HG02943 (cell line): Measurements from ENCODE around the gene SLC38A11.
"Not testable (repeated sequence)": the region's sequence is repeated elsewhere in the genome, so short reads cannot be mapped to it uniquely, and the experiment has no call there.

Experiments
- ATAC-seq: cut with Tn5 transposase; IDR thresholded peaks from one replicate; pipeline ENCODE4 v1.9.1; 2021; ENCODE audit warnings: mild to moderate bottlenecking, low read depth, moderate library complexity; ENCODE audit not compliant: unreplicated experiment

SLC38A11 gene

DNA sequence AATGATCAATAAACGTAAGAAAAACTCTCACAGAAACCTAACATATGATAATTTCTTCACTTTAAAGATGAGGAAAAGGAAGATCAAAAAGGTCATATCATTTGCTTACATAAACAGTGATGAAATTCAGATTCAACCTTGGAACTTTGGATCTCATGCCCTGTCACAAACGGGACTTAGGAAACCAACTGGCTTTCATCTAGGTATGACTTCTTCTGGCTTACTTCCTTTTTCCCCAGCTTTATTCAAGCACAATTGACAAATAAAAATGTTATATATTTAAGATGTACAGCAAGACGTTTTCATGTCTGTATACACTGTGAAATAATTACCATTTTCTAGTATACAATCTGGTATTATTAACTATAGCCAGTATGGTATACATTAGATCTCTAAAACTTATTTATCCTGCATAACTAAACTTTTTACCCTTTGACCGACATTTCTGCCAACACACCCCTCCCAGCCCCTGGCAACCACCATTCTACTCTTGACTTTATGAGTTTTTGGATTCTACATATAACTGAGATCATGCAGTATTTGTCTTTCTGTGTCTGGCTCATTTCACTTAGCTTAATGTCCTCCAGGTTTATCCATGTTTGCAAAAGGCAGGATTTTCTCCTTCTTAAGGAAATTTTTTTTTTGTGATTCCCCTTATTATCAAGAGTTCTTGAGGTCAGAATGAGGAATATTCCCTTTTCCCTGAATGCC lies 67.7 kb downstream of the SLC38A11 start:
- ATAC-seq = no peak

DNA sequence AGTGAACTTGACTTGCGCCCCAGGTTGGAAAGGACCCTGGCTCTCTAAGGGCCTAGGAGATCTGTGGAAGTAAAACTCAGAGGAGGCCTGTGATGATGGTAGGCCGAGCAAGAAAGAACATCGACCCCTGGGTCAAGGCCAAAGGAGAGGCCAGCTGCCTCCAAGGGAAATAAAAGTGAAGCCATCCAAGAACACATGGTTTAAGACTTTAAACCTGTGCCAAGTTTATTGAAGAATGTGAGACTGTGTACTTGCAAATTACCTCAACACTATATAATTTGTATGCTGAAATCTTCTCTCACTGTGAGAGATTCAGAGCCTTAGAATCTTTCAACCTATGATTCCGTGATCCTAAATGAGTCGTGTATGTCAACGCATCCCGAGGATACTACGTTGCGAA lies 73.0 kb downstream of the SLC38A11 start:
- no peak for ATAC-seq

- no peak for ATAC-seq
These were observed 73.8 kb downstream of the SLC38A11 start for GRCh38 chr2:164881524-164881923.

- no peak for ATAC-seq
These were observed 75.3 kb downstream of the SLC38A11 start for GRCh38 chr2:164879901-164880535.

DNA sequence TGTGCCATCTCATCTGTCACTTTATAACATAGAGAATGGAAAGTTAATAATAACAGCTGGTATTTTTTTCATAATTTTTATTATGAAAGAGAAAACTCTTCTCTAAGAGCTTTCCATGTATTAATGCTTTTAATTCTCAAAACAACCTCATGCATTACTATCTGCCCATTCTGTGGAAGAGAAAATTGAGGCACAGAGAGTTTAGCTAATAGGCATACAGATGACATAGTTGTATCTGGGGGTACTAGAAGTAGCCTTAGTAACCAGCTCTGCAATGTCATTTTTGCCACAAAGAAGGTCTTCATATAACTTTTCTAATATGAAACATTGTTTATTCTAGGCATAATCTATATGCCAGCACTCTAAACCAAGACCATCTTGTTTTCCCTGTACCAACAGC lies 77.4 kb downstream of the SLC38A11 start:
- no peak for ATAC-seq

DNA sequence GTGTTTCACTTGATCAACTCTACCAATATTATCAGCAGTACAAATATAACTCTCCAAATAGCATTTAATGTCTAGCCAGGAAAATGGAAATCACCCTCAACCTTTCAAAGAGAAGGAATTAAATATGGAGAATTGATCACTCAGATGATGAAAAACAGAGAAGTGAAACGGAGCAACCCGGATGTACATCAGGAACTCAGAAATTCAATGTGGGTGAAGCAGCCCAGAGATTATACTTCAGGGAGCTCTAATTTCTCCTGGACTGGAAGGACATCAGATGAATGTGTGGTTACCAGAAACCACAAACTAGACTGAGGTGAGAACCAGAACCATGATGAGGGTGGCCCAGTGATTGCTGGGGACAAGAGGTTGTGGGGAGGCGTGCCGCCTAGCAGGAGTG lies 78.2 kb downstream of the SLC38A11 start:
- no peak for ATAC-seq

DNA sequence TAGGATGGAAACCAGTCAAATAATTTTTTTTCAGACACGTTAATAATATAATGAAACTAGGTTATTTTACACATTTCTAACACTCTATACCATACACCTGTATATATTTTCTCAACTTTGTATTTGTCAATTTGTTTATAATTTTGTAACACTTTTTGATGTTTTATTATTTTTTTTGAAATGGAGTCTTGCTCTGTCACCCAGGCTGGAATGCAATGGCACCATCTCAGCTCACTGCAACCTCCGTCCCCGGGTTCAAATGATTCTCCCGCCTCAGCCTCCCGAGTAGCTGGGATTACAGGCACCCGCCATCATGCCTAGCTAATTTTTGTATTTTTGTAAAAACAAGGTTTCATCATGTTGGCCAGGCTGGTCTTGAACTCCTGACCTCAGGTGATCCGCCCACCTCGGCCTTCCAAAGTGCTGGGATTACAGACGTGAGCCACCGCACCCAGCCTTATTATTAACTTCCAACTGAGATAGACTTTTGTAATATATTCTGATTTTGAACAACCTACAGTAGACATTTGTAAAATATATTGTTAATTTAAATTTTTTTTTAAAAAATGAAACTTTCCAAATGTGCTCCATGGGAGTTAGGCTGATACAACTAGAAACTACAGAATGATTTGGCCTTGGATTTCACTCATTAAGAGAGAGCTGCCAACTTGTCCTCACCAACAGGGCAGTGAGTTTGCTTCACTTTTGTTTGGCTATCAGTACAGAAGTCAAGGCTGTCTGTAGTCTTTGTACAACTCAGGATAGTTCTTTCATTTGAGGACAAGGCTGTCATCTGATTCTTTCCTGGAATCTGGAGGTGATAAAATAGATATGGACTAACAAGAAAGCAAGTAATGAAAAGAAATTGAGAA lies 79.8 kb downstream of the SLC38A11 start:
- ATAC-seq = no peak

- no peak for ATAC-seq
These were observed 82.0 kb downstream of the SLC38A11 start for GRCh38 chr2:164873210-164873908.

DNA sequence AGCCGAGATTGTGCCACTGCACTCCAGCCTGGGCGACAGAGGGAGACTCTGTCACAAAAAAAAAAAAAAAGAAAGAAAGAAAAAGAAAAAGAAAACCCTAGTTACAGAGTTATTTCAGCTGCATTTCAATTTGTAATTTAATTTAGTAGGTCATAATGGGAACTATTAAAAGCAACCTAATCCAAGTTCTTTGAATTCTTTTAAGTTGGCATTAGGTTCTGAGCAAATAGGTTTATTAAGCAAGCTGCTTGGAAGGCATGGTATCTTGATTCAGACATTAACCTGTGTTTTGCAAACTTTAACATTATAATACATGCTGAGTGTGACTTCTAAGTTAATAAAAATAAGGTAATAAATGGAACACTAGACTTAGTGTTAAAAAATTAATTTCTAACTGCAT lies 83.9 kb downstream of the SLC38A11 start:
- ATAC-seq = no peak

GRCh38 chr2:164869420-164869772 lies 85.9 kb downstream of the SLC38A11 start:
- ATAC-seq = no peak

DNA sequence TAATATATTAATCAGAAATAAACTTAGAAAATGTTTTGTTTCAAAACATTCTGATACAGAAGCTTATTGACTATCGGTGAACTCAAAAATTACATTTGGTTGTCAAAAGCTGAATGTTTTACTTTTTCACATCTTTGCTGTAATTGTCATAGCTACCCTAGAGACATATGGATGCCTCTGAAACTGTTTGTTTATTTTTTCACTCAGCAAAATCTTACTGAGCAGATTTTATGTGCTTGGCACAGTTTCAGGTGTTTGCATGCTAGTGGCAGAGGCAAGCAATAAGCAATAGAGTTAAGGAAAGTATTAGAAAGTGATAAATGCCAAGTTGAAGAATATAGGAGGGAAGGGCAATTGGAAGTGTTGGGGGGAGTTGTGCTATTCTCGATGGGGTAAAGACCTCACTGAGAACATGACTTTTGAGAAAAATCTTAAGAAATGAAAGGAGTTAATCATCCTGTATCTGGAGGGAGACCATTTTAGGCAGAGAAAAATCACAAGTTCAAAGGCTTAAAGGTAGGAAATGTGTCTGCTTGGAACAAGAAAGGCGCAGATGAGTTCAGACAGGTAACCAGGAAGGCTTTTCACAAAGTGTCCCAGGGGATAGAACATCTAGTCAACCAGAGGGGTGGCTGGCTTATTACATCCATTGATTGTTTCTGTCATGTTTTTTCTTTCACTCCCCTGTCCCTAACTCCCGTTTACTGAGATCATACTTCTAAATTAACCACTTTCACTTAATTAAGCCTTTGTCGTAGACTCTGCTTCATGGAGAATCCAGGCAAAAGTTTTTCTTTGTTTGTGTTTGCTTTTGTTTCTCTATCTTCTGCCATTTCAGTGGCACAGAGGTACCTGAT lies 86.5 kb downstream of the SLC38A11 start:
- ATAC-seq = no peak

DNA sequence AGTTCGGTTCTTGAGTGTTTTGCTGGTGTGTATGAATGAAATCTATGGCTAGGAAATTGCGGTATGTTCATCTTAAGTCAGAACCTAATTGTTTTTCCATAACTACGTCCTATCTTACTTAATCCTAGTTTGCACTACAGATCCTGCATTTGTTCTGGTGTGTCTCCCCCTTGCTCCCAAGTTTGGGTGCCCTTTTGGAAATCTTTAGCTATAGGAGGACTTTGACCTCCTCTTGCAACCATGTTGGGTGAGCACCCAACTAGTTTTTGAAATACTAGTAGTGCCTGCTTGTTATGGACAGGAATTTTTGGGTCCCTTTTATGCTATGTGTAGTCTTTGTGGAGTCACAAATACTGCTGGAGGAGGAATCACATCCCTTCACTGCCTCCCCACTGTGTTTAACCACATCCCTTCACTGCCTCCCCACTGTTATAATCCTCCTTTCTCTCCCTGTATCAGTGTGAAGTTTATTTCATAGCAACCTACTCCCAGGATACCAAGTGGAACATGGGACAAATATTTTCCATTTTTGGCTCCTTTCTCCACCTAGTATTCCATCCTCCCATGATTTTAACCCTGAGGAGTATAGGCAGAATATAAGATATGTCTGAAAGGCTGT lies 87.4 kb downstream of the SLC38A11 start:
- ATAC-seq = no peak

GRCh38 chr2:164866381-164866780 lies 88.9 kb downstream of the SLC38A11 start:
- ATAC-seq = not testable (repeated sequence)

DNA sequence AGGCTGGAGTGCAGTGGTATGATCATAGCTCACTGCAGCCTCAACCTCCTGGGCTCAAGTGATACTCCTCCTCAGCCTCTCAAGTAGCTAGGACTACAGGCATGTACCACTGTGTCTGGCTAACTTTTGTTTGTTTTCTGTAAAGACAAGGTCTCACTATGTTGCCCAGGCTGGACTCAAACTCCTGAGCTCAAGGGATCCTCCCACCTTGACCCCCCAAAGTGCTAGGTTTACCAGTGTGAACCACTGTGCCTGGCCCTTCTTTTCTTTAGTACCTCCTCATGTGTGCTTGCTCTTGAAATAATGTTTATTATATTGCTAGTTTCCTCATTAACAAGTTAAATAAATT lies 94.7 kb downstream of the SLC38A11 start:
- ATAC-seq = no peak

GRCh38 chr2:164859906-164860693 lies 95.2 kb downstream of the SLC38A11 start:
- not testable (repeated sequence) for ATAC-seq

GRCh38 chr2:164859251-164859818 lies 96.0 kb downstream of the SLC38A11 start:
- ATAC-seq = no peak

DNA sequence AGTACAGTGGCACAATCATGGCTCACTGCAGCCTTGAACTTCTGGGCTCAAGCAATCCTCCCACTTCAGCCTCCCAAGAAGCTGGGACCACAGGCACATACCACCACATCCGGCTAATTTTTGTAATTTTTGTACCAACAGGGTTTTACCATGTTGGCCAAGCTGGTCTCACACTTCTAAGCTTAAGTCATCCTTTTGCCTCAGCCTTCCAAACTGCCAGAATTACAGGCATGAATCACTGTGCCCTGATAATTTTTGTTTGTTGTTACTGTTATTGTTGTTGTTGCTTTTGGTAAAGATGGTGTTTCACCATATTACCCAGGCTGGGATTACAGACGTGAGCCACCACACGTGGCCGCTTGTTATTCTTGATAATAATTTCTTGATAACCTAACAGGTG lies 103.2 kb downstream of the SLC38A11 start:
- no peak for ATAC-seq

GRCh38 chr2:164850235-164850634 lies 105.1 kb downstream of the SLC38A11 start:
- no peak for ATAC-seq

GRCh38 chr2:164849506-164849905 lies 105.8 kb downstream of the SLC38A11 start:
- no peak for ATAC-seq
